ENCODE results near the gene CELSR3. TPM values are rescaled to one million over a fixed set of nuclear protein-coding genes. Genes with fewer than 3 reads are reported as not detected.

Gene CELSR3
- total and polyA plus RNA-seq, 4 donors = 6.0 to 26.1 (median 18.0) TPM

- DNase-seq (ENCODE audit: low read depth in 4 of 6, low spot score in 6 of 6) = no peak
- Histone ChIP-seq H3K36me3 (ENCODE audit: control insufficient read depth, insufficient read depth, low read length) (peaks cover 96% of the 10 kb centered on the region), H3K9me3 (ENCODE audit: control insufficient read depth, insufficient read depth, low read length) (no peaks in the 10 kb centered on the region), H3K27me3 (ENCODE audit: control insufficient read depth, insufficient read depth, low read length) (no peaks in the 10 kb centered on the region), H3K4me3 (ENCODE audit: low read depth, low read length) (no peak overlapping the region), H3K4me1 (ENCODE audit: control insufficient read depth, insufficient read depth, low read length) (peaks cover 26% of the 10 kb centered on the region), H3K27ac (ENCODE audit: low read depth, low read length) (no peak overlapping the region)
- WGBS (ENCODE audit: insufficient coverage) = 95% methylated on average over 14 of the region's 15 CpGs
Observed at GRCh38 chr3:48652923-48653715, 9.6 kb downstream of the CELSR3 start.

- Histone ChIP-seq H3K9me3 (ENCODE audit: control insufficient read depth, insufficient read depth, low read length) (no peaks in the 10 kb centered on the region), H3K36me3 (ENCODE audit: control insufficient read depth, insufficient read depth, low read length) (peaks cover 93% of the 10 kb centered on the region), H3K4me1 (ENCODE audit: control insufficient read depth, insufficient read depth, low read length) (peaks cover 15% of the 10 kb centered on the region), H3K4me3 (ENCODE audit: low read depth, low read length) (no peak overlapping the region), H3K27me3 (ENCODE audit: control insufficient read depth, insufficient read depth, low read length) (no peaks in the 10 kb centered on the region), H3K27ac (ENCODE audit: low read depth, low read length) (no peak overlapping the region)
- no peak for DNase-seq (ENCODE audit: low read depth in 4 of 6, low spot score in 6 of 6)
- 86% methylated on average over 11 of the region's 11 CpGs for WGBS (ENCODE audit: insufficient coverage)
Observed at GRCh38 chr3:48651771-48652170, 10.9 kb downstream of the CELSR3 start.

- Histone ChIP-seq H3K9me3 (ENCODE audit: control insufficient read depth, insufficient read depth, low read length) (no peaks in the 10 kb centered on the region), H3K27me3 (ENCODE audit: control insufficient read depth, insufficient read depth, low read length) (no peaks in the 10 kb centered on the region), H3K4me1 (ENCODE audit: control insufficient read depth, insufficient read depth, low read length) (peaks cover 5% of the 10 kb centered on the region), H3K27ac (ENCODE audit: low read depth, low read length) (no peak overlapping the region), H3K36me3 (ENCODE audit: control insufficient read depth, insufficient read depth, low read length) (peaks cover 93% of the 10 kb centered on the region), H3K4me3 (ENCODE audit: low read depth, low read length) (no peak overlapping the region)
- 89% methylated on average over 12 of the region's 12 CpGs for WGBS (ENCODE audit: insufficient coverage)
- no peak for DNase-seq (ENCODE audit: low read depth in 4 of 6, low spot score in 6 of 6)
Observed at GRCh38 chr3:48650723-48651122, 12.0 kb downstream of the CELSR3 start.

- Histone ChIP-seq H3K36me3 (ENCODE audit: control insufficient read depth, insufficient read depth, low read length) (peaks cover 93% of the 10 kb centered on the region), H3K27ac (ENCODE audit: low read depth, low read length) (no peak overlapping the region), H3K27me3 (ENCODE audit: control insufficient read depth, insufficient read depth, low read length) (no peaks in the 10 kb centered on the region), H3K4me1 (ENCODE audit: control insufficient read depth, insufficient read depth, low read length) (no peaks in the 10 kb centered on the region), H3K4me3 (ENCODE audit: low read depth, low read length) (no peak overlapping the region), H3K9me3 (ENCODE audit: control insufficient read depth, insufficient read depth, low read length) (no peaks in the 10 kb centered on the region)
- no peak for DNase-seq (ENCODE audit: low read depth in 4 of 6, low spot score in 6 of 6)
- 94% methylated on average over 13 of the region's 15 CpGs for WGBS (ENCODE audit: insufficient coverage)
Observed at GRCh38 chr3:48648188-48648850, 14.4 kb downstream of the CELSR3 start.

- 81% methylated on average over 7 of the region's 9 CpGs for WGBS (ENCODE audit: insufficient coverage)
- no peak for DNase-seq (ENCODE audit: low read depth in 4 of 6, low spot score in 6 of 6)
- no peaks in the 10 kb centered on the region for H3K4me1 ChIP-seq (ENCODE audit: control insufficient read depth, insufficient read depth, low read length)
- no peaks in the 10 kb centered on the region for H3K9me3 ChIP-seq (ENCODE audit: control insufficient read depth, insufficient read depth, low read length)
- H3K27ac ChIP-seq (ENCODE audit: low read depth, low read length) = no peak overlapping the region
- no peak overlapping the region for H3K4me3 ChIP-seq (ENCODE audit: low read depth, low read length)
- no peaks in the 10 kb centered on the region for H3K27me3 ChIP-seq (ENCODE audit: control insufficient read depth, insufficient read depth, low read length)
- H3K36me3 ChIP-seq (ENCODE audit: control insufficient read depth, insufficient read depth, low read length) = peaks cover 94% of the 10 kb centered on the region
Observed at GRCh38 chr3:48647714-48648113, 15.0 kb downstream of the CELSR3 start.

GRCh38 chr3:48644898-48645760 lies 17.6 kb downstream of the CELSR3 start:
- Histone ChIP-seq H3K9me3 (ENCODE audit: control insufficient read depth, insufficient read depth, low read length) (no peaks in the 10 kb centered on the region), H3K36me3 (ENCODE audit: control insufficient read depth, insufficient read depth, low read length) (peaks cover 94% of the 10 kb centered on the region), H3K27ac (ENCODE audit: low read depth, low read length) (no peak overlapping the region), H3K4me1 (ENCODE audit: control insufficient read depth, insufficient read depth, low read length) (no peaks in the 10 kb centered on the region), H3K4me3 (ENCODE audit: low read depth, low read length) (no peak overlapping the region), H3K27me3 (ENCODE audit: control insufficient read depth, insufficient read depth, low read length) (no peaks in the 10 kb centered on the region)
- 94% methylated on average over 18 of the region's 22 CpGs for WGBS (ENCODE audit: insufficient coverage)
- DNase-seq (ENCODE audit: low read depth in 4 of 6, low spot score in 6 of 6) = no peak

DNA sequence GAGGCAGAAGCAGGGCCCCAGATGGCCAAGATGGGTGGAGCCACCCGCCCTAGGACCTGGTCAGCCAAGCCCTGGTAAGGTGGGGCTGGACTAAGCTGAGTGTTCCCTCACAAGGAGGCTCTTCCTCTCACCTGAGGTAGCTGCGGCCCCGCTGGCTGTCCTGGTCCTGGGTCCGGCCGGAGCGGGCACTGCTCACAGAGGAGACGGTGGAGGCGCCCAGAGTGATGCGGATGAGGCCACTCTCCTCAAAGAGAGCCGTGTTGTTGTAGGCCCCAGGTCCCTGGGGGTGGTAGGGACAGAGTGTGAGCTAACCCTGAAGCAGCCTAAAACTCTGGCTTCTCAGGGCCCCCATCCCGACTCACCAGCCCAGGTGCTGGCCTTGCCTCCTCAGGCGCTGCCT lies 20.1 kb downstream of the CELSR3 start:
- no peaks in the 10 kb centered on the region for H3K27me3 ChIP-seq (ENCODE audit: control insufficient read depth, insufficient read depth, low read length)
- H3K36me3 ChIP-seq (ENCODE audit: control insufficient read depth, insufficient read depth, low read length) = peaks cover 94% of the 10 kb centered on the region
- DNase-seq (ENCODE audit: low read depth in 4 of 6, low spot score in 6 of 6) = no peak
- no peaks in the 10 kb centered on the region for H3K9me3 ChIP-seq (ENCODE audit: control insufficient read depth, insufficient read depth, low read length)
- H3K4me1 ChIP-seq (ENCODE audit: control insufficient read depth, insufficient read depth, low read length) = no peaks in the 10 kb centered on the region
- no peak overlapping the region for H3K27ac ChIP-seq (ENCODE audit: low read depth, low read length)
- no peak overlapping the region for H3K4me3 ChIP-seq (ENCODE audit: low read depth, low read length)
- WGBS (ENCODE audit: insufficient coverage) = 95% methylated on average over 12 of the region's 12 CpGs

DNA sequence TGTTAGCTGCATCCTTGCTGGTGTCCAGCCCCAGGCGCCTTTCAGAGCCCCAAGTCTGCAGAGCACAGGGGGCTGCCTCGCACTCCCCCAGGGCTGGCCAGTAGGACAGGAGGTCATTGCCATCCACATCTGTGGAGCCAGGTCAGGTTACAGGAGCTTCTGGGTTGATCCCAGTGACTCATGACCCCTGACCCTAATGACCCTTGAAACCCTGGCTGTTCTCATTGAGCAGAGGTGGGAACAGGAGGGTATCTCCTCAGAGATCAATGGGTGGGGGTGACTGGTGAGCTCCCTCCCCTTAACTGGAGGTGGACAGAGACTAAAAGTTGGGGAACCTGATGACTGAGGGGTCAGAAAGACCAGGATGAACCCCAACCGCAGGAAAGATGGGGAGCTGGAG lies 21.3 kb downstream of the CELSR3 start:
- H3K4me1 ChIP-seq (ENCODE audit: control insufficient read depth, insufficient read depth, low read length) = peaks cover 4% of the 10 kb centered on the region
- H3K4me3 ChIP-seq (ENCODE audit: low read depth, low read length) = no peak overlapping the region
- WGBS (ENCODE audit: insufficient coverage) = 95% methylated on average over 3 of the region's 3 CpGs
- no peak overlapping the region for H3K27ac ChIP-seq (ENCODE audit: low read depth, low read length)
- no peaks in the 10 kb centered on the region for H3K9me3 ChIP-seq (ENCODE audit: control insufficient read depth, insufficient read depth, low read length)
- DNase-seq (ENCODE audit: low read depth in 4 of 6, low spot score in 6 of 6) = no peak
- H3K27me3 ChIP-seq (ENCODE audit: control insufficient read depth, insufficient read depth, low read length) = no peaks in the 10 kb centered on the region
- peaks cover 92% of the 10 kb centered on the region for H3K36me3 ChIP-seq (ENCODE audit: control insufficient read depth, insufficient read depth, low read length)

DNA sequence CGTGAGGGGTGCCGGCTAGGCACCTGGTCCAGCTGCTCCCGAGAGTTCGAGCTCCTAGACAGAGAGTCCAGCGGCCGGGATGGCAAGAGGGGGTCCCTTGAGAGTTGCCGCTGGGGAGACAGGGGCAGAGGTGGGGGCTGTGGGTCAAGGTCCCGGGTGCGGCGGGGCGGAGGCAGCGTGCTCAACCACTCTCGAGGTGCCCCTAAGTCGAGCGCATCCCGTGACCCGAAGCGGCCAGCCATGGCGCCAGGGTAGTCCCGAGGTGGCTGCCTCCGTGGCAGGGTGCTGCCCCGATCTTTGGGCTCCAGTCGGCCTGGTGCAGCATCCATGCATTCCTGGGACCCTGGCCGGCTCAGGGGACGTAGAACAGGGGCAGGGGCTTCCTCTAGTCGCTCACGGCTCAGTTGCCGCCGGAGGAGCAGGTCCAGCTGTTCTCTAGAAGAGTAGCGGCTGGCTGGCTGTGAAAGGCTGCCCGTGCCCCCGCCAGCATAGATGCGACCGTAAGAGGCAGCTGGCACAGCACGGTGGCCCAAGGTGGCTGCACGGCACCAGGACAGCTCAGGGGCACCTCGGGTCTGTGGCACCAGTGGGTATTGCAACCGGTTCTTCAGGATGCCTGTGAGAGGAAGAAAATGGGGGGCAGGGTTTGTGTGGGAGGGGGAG lies 22.6 kb downstream of the CELSR3 start:
- peaks cover 79% of the 10 kb centered on the region for H3K36me3 ChIP-seq (ENCODE audit: control insufficient read depth, insufficient read depth, low read length)
- DNase-seq (ENCODE audit: low read depth in 4 of 6, low spot score in 6 of 6) = no peak
- H3K9me3 ChIP-seq (ENCODE audit: control insufficient read depth, insufficient read depth, low read length) = no peaks in the 10 kb centered on the region
- no peak overlapping the region for H3K4me3 ChIP-seq (ENCODE audit: low read depth, low read length)
- H3K4me1 ChIP-seq (ENCODE audit: control insufficient read depth, insufficient read depth, low read length) = peaks cover 14% of the 10 kb centered on the region
- 89% methylated on average over 38 of the region's 38 CpGs for WGBS (ENCODE audit: insufficient coverage)
- no peak overlapping the region for H3K27ac ChIP-seq (ENCODE audit: low read depth, low read length)
- no peaks in the 10 kb centered on the region for H3K27me3 ChIP-seq (ENCODE audit: control insufficient read depth, insufficient read depth, low read length)

Measured in spinal cord (tissue), 10 donors.